Thyroid gland (tissue), 4 donors: ENCODE data around the gene CFAP97.

Source experiments
- CTCF ChIP-seq, 6 experiments: fragments of 200-600 bp in 3 of 6; fragments of 450-650 bp in 3 of 6; sonication (generic) in 3 of 6; IDR thresholded peaks; one replicate each; pipeline ENCODE4 v1.5.1; 2016 to 2019; ENCODE audit warnings: antibody characterized with exemption in 6 of 6, mild to moderate bottlenecking in 2 of 6, inconsistent platforms in 1 of 6, moderate library complexity in 1 of 6
- POLR2A ChIP-seq, 2 donors: fragments of 450-650 bp; IDR thresholded peaks; one replicate each; pipeline ENCODE4 v1.6.1; 2017; ENCODE audit warnings: antibody characterized with exemption in 2 of 2, mild to moderate bottlenecking in 2 of 2, moderate library complexity in 1 of 2

- TF ChIP-seq POLR2A (IDR thresholded peaks at IDR 0.05) (no peak), CTCF (IDR thresholded peaks at IDR 0.05) (no peak)
Measured at GRCh38 chr4:185205697-185206342, 2.0 kb upstream of the CFAP97 start.
